Prostate gland (tissue), 2 donors: ENCODE results near the gene NTM.

Experiments
- CTCF ChIP-seq, 4 experiments: fragments of 200-600 bp in 2 of 4; fragments of 450-650 bp in 2 of 4; sonication (generic) in 2 of 4; IDR thresholded peaks; 1 replicate in 3 of 4; 2 replicates in 1 of 4; pipeline ENCODE4 v1.5.1; 2016 to 2019; ENCODE audit warnings: antibody characterized with exemption in 4 of 4, mild to moderate bottlenecking in 2 of 4, moderate library complexity in 2 of 4
- POLR2A ChIP-seq: fragments of 450-650 bp; IDR thresholded peaks from one replicate; pipeline ENCODE4 v1.6.1; 2016; ENCODE audit warnings: antibody characterized with exemption, mild to moderate bottlenecking
- POLR2AphosphoS5 ChIP-seq: sonication (generic); formaldehyde crosslinking; IDR thresholded peaks from one replicate; pipeline ENCODE4 v1.6.1; 2017; ENCODE audit warnings: antibody characterized with exemption

- TF ChIP-seq POLR2AphosphoS5 (no peak), POLR2A (no peak), CTCF (IDR thresholded peaks at IDR 0.05) (no peak)
These were observed 92.7 kb downstream of the NTM start for GRCh38 chr11:131463162-131463561.
